ENCODE results near the gene CRMP1. TPM values are rescaled to one million over a fixed set of nuclear protein-coding genes. Genes with fewer than 3 reads are reported as not detected.

The CRMP1 gene
- total RNA-seq, 2 donors from 2014 or later = 1.8 TPM; not detected in 1

DNA sequence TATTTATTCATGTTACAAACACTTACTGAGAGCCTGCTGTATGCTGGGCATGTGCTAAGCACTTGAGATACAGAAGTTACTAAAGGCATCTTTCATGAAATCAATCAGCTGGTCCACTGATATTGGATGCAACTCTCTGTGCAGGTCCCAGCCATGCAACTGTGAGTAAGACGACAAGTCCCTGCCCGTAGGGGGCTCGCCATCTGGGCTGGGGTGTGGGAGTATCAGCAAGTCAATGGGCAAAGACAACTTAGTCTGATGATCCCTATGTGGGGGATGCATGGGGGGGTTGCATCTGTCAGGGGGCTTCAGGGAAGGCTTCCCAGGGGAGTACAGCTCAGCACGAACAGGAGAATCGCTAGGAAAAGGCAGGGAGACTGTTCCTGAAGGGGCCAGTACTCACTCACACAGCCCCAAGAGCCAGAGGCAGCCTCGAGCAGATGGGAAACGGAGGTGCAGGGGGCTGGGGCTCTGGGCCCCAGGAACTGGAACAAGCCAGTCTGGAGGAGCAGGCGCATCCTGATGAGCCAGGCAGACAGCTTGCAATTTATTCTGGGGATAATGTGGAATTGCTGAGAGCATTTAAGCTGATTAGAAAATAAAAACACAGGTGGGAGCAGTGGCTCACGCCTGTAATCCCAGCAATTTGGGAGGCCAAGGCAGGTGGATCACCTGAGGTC lies 40.2 kb downstream of the CRMP1 start:
- H3K27me3 ChIP-seq (replicated peaks; ENCODE audit: insufficient read depth) = no peaks in the 10 kb centered on the region
- no peaks in the 10 kb centered on the region for H3K36me3 ChIP-seq
- no peaks in the 10 kb centered on the region for H3K4me1 ChIP-seq (ENCODE audit: control insufficient read depth in 1 of 2, low read depth in 2 of 2)

DNA sequence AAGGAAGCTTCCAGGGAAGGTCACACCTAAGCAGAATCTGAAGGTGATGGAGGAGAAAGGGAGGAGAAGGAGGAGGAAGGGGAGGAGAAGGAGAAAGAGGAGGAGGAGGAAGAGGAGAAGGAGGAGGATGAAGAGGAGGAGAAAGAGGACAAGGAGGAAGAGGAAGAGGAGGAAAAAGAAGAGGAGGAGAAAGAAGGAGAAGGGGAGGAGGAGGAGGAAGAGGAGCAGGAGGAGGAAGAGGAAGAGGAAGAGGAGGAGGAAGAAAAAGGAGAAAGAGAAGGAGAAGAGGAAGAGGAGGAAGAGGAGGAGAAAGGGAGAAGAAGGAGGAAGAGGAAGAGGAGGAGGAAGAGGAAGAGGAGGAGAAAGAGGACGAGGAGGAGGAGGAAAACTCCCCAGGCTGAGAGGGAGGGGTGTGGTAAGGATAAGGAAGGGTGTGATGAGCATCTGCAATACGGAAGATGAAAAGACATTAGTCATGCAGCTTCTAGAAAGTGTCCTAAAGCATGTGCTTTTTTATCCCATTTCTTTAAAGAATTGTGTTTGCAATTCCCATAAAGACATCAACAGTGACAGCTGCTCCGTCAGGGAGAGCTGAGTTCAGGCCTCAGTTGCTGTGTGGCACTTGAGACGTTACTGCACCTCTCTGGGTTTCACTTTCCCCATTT lies 41.1 kb downstream of the CRMP1 start:
- H3K9me3 ChIP-seq = no peaks in the 10 kb centered on the region

More for the DNA sequence above, 40.2 kb downstream of the CRMP1 start:
- no peak overlapping the region for H3K27ac ChIP-seq
- no peaks in the 10 kb centered on the region for H3K9me3 ChIP-seq
- no peak overlapping the region for H3K4me3 ChIP-seq
- ATAC-seq (ENCODE audit: insufficient number of reproducible peaks, low FRiP score, low read depth) (no peak), DNase-seq (ENCODE audit: low spot score) (no peak)
- TF ChIP-seq, protein P1, sequence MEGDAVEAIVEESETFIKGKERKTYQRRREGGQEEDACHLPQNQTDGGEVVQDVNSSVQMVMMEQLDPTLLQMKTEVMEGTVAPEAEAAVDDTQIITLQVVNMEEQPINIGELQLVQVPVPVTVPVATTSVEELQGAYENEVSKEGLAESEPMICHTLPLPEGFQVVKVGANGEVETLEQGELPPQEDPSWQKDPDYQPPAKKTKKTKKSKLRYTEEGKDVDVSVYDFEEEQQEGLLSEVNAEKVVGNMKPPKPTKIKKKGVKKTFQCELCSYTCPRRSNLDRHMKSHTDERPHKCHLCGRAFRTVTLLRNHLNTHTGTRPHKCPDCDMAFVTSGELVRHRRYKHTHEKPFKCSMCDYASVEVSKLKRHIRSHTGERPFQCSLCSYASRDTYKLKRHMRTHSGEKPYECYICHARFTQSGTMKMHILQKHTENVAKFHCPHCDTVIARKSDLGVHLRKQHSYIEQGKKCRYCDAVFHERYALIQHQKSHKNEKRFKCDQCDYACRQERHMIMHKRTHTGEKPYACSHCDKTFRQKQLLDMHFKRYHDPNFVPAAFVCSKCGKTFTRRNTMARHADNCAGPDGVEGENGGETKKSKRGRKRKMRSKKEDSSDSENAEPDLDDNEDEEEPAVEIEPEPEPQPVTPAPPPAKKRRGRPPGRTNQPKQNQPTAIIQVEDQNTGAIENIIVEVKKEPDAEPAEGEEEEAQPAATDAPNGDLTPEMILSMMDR (IDR thresholded peaks at IDR 0.05) = no peak

DNA sequence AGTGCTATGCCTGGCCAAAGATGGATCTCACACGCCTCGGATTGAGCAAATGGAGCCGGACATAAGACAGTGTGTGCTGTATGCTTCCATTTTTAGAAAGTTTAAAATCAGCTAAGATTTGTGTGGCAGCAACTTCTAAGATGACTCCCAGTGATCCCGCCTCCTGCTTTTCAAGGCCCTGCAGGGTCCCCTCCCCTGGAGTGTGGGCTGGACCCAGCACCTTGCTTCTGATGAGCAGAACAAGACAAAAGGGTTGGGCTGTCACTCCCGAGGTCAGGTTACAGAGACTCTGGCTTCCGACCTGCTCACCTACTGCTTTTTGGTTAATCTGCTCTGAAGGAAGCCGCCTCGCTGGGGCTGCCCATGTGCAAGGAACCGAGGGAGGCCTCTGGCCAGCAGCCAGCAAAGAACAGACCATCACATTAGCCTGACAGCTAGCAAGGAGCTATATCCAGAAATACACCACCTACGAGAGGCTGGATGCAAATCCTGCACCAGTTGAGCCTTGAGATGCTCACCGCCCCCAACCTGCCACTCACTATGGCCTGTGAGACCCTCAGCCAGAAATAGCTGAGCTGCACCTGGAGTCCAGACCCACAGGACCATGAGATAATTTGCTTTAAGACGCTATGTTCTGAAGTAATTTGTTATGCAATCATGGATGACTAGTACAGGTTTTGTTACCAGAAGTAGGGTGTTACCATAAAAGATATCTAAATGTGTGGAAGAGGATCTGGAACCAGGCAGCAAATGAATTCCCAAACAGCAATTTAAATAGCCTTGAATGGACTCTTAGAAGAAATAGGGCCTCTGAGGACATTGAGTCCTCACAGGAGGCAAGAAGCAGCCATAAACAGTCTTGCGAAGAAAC lies 47.6 kb downstream of the CRMP1 start:
- H3K4me1 ChIP-seq (ENCODE audit: control insufficient read depth in 1 of 2, low read depth in 2 of 2) = peaks cover 1 to 5% of the 10 kb centered on the region in 2 donors
- no peaks in the 10 kb centered on the region for H3K36me3 ChIP-seq
- H3K4me3 ChIP-seq = no peak overlapping the region
- no peak overlapping the region for H3K27ac ChIP-seq
- no peak for DNase-seq (ENCODE audit: low spot score)
- no peaks in the 10 kb centered on the region for H3K27me3 ChIP-seq (replicated peaks; ENCODE audit: insufficient read depth)
- TF ChIP-seq, protein P1 (IDR thresholded peaks at IDR 0.05) = no peak
- ATAC-seq (ENCODE audit: insufficient number of reproducible peaks, low FRiP score, low read depth) = no peak
- H3K9me3 ChIP-seq = no peaks in the 10 kb centered on the region

More for the DNA sequence above, 41.1 kb downstream of the CRMP1 start:
- TF ChIP-seq, protein P1 (IDR thresholded peaks at IDR 0.05) = no peak
- no peaks in the 10 kb centered on the region for H3K4me1 ChIP-seq (ENCODE audit: control insufficient read depth in 1 of 2, low read depth in 2 of 2)
- H3K36me3 ChIP-seq = no peaks in the 10 kb centered on the region
- no peak overlapping the region for H3K4me3 ChIP-seq
- ATAC-seq (ENCODE audit: insufficient number of reproducible peaks, low FRiP score, low read depth) = no peak
- H3K27ac ChIP-seq = no peak overlapping the region
- no peaks in the 10 kb centered on the region for H3K27me3 ChIP-seq (replicated peaks; ENCODE audit: insufficient read depth)
- DNase-seq (ENCODE audit: low spot score) = no peak

DNA sequence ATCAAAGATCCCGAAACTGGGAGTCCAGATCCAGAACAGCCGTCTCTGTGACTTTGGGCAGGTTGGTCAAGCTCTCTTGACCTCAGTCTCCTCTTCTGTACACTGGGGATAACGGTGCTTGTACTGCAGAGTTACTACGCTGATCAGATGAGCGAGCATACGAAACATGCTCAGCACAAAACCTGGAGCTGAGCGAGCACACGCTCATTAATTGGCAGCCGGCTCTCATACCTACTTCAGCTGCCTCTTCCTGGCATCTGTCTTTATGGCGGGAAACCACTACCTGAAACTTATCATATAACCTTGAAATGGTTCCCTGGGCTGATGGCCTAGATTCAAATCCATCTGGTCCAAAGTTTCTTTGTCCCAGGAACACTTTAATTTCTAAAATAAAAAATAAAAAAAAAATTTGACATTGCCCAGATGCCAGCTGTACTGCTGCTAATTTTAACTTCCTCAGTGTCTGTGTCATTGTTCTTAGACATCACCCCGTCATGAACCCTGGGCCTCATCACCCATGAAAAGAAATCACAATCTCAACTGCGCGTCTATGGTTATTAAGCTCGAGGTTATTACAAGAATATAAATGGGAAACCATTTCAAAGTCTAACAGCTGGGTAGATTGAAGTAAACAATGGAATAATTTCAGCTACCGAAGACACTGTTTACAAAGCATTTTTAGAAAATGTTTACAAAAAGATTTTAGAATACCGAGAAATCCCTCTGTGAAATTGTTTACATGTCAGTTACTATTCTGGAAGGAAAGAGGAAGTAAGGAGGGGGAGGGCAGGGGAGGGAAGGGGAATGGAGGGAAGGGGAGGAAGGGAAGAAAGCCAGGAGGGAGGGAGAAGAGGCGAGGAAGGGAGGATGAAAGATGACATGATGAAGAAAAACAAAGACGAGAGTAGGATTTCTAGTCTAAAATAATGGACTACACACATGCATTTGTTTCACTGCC lies 49.0 kb downstream of the CRMP1 start:
- Histone ChIP-seq H3K27me3 (replicated peaks; ENCODE audit: insufficient read depth) (no peaks in the 10 kb centered on the region), H3K27ac (no peak overlapping the region), H3K36me3 (no peaks in the 10 kb centered on the region), H3K9me3 (no peaks in the 10 kb centered on the region), H3K4me1 (ENCODE audit: control insufficient read depth in 1 of 2, low read depth in 2 of 2) (peaks cover 3 to 16% of the 10 kb centered on the region in 2 donors), H3K4me3 (no peak overlapping the region)
- DNase-seq (ENCODE audit: low spot score) (no peak), ATAC-seq (ENCODE audit: insufficient number of reproducible peaks, low FRiP score, low read depth) (no peak)
- TF ChIP-seq, protein P1 (IDR thresholded peaks at IDR 0.05) = no peak

Measured in thoracic aorta (tissue), 2 donors.